GM18508 (cell line): ENCODE measurements around the gene ANGPT4.
"Not testable (repeated sequence)": the region's sequence is repeated elsewhere in the genome, so short reads cannot be mapped to it uniquely, and the experiment has no call there.

ENCODE experiments used
- ATAC-seq: cut with Tn5 transposase; IDR thresholded peaks from one replicate; pipeline ENCODE4 v1.9.1; 2021; ENCODE audit warnings: moderate number of reproducible peaks; ENCODE audit not compliant: insufficient read depth, unreplicated experiment

Gene ANGPT4

DNA sequence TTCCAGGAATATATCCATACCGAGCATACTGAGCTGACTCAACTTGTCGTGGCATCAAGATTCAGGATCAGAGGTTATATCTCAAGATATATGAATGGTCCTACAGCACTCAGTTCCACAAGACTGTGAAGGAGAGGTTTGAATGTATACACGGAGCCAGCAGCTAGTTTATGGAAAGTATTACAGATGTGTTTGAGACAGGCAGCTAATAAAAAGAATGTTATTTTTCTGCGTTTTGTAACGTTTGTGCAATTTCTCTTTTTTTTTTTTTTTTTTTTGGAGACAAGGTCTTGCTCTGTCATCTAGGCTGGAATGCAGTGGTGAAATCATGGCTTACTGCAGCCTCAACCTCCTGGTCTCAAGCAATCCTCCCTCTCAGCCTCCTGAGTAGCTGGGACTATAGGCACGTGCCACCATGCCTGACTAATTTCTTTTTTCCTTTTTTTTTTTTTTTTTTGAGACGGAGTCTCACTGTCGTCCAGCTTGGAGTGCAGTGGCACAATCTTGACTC, 86.1 kb downstream of the ANGPT4 start:
- no peak for ATAC-seq

DNA sequence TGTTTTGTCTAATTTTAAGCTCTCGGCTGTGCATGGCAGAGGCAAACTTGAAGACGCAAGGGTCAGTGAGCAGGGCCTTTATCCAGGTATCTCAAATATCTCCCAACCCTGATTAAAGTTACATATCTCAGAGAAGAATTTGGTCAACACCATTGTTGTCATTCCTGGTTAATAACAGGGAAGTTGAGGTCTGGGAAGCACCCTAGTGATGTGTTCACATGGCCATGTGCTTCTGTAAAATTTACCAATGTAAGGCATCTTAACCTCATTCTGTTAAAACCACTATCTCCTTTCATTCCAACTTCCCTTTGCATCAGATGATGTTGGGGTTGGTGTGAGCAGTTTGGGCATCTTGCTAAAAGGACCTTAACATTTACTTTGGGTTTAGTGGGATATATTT, 86.6 kb downstream of the ANGPT4 start:
- no peak for ATAC-seq

GRCh38 chr20:828987-829386, 87.1 kb downstream of the ANGPT4 start:
- ATAC-seq, result no peak

DNA sequence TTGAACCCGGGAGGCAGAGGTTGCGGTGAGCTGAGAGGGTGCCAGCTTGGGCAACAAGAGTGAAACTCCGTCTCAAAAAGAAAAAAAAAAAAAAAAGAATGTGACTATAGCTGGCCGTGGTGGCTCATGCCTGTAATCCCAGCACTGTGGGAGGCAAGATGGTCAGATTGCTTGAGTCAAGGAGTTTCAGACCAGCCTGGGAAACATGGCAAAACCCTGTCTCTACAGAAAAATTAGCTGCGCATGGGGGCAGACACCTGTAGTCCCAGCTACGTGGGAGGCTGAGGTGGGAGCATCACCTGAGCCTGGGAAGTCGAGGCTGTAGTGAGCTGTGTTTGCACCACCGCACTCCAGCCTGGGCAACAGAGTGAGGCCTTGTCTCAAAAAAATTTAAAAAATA, 88.2 kb downstream of the ANGPT4 start:
- not testable (repeated sequence) for ATAC-seq

DNA sequence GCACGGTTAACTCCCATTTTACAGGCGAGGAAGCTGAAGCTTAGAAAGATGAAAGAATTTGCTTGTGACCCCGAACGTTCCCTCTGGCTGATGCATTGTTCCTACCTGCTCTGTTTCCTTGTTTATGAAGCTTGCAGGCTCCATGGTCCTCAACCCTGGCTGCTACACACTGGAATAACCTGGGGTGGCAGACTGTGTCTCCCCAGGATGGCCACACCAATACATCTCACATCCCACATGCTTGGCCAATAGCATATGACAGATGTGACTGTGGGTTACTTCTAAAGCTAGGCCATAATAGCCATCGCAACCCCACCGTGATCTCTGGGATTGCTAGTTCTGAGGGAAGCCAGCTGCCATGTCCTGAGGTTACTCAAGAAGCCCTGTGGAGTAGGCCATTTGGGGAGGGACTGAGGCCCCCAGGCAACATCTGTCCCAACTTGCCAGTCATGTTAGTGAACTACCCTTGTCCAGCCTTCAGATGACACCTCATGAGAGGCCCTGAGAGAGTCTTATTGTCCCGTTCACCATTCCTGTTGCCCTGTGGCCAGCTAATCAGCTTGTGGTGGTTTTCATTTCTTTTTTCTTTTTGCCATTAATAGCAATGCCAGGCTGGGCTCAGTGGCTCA, 89.3 kb downstream of the ANGPT4 start:
- no peak for ATAC-seq

DNA sequence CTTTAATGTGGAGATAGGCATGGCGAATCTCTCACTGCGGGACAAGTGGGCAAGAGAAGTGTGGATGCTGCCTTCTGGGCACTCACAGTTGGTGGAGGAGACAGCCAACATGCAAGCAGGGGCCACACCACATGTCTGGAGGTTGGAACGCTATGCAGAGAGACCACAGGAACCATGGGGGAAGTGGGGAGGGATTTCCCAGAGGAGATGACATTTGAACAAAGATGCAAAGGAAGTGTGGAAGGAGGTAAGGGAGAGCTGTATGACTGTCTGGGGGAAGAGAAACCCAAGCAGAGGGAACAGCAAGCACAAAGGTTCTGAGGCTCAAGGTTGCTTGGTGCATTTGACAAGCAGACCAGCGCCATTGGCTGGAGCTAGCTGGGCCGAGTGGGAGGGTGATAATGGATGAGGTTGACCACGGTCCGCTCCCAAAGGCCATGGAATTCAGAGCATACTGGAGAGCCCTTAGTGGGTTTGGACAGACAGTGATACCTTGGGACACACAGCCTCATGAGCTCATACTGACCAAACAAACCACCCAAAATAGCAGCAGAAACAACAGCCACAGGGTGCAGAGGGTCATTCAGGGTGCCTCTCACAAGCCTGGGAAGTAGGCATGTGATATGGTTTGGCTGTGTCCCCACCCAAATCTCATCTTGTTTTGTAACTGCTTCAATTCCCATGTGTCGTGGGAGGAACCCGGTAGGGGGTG, 90.3 kb downstream of the ANGPT4 start:
- ATAC-seq, result no peak

DNA sequence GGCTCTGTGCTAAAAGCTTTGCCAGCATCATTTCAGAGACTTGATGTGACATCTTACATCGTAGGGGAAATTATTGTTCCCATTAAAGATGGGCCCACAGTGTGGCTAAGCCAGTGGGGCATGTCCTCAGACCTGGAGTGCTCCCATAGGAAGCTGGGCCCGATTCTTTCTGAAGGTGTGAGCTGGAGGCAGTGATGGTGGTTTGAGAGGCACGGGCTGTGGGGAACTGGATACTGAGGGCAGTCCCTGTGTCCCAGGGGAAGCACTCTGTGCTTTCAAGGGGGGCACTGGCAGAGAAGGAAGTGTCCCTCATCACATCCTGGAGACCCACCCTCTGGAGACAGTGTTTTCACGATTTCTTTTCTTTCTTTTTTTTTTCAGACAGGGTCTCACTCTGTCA, 91.2 kb downstream of the ANGPT4 start:
- ATAC-seq, result no peak

- ATAC-seq, result no peak
Observed at GRCh38 chr20:824490-824889, 91.6 kb downstream of the ANGPT4 start.

DNA sequence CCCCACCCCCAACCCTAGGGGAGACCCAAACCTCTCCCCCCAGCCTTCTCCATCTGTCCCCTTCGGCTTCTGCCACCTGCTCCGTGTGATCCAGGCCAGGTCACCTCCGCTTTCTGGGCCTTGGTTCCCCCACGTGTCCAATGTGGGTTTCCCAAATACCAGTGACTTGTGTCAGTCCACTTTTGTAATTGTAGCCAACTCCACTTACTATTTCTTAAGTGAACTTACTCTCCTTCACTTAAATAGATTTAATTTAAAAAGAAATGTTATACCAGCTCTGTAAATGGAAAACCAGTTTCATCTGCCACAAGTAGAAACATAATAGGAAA, 92.6 kb downstream of the ANGPT4 start:
- ATAC-seq, result no peak

DNA sequence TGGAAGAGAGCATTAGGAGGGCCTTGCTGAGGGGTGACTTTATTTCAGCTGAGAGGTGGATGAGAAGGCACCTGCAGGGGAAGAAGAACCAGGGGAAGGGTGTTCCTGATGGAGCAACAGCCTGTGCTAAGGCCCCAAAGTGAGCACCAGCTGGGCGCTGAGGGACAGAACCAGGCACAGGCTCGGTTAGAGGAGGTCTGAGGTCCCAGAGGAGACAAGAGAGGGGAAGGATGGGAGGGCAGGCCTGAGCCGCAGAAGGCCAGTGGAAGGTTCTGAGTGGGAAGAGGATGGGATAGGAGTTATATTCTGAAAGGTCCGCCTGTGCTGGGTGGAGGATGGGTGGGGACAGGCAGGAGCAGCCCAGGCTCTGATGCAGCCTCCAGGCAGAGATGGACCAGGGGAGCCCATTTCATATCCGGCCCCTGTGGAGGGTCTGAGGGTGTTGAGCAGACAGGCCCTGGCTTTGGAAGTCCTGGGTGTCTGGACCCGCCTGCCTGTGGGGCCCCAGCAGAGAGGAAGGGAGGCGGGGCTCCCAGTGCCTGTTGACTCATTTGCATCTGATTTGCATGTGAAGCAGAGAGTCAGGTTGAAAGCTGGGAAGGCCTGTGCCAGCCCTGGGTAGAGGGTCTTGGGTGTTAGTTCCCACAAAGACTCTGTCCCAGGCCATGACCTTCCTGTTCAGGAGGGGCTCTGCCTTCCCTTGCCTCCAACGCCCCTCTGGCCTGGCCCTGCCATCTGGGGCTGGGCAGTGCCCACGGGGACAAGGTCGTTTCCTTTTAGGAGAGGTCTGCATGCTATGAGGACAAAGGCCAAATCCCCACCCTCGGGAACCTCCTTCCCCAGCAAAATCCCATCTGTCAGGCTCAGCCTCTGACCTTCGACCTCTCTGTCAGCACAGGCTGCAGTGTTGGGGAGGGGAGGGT, 93.2 kb downstream of the ANGPT4 start:
- no peak for ATAC-seq

DNA sequence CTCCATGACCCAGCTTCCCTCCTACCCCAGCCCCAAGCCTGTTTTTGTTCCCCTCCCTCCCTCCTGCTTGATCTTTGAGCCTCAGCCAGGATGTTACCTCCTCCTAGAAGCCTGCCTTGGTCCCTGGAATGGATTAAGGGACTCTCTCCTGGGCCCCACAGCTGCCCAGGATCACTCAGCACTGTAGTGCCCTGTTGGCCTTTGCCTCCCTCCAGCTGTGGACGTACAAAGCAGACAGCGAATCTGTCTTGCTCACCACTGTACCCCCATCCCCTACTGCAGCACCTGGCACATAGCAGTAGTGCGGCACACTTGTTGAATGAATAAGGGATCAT, 94.4 kb downstream of the ANGPT4 start:
- ATAC-seq, result no peak

DNA sequence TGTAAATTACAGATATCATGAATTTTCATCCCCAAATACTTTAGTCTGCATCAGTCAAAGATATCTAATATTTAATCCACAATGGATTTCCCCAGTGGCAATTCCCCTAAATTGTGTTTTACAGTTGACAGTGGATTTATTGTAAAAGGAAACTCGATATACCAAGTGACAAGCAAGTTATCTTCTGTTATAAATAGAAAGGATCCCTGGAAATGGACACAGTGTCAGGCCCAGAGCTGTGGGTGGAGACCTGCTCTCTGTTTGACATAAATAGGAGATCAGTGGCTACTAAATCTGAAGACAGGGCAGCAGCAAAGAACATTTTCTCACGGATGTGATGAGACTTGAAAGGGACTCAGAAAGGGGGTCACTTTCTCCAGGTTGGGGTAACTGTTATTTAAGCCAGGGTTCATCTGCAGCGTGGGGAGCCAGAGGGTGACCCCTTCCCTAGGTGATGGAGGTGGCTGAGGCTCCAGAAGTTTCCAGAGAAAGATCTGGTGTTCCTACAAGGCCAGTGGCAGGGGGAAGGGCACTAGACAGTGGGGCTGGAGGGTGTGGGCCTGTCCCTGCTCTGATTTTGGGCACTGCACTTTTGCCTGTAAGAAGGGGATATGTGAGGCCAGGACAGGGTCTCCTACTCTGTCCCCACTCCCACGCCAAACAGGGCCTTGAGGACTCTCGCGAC, 94.9 kb downstream of the ANGPT4 start:
- no peak for ATAC-seq

- no peak for ATAC-seq
Observed at GRCh38 chr20:820323-820953, 95.7 kb downstream of the ANGPT4 start.
